Measurements from ENCODE around the gene NAA11. TPM values are rescaled to one million over a fixed set of nuclear protein-coding genes. Genes with fewer than 3 reads are reported as not detected.

The NAA11 gene
- total and polyA plus RNA-seq, 7 donors: not detected

- Histone ChIP-seq H3K4me3 (no peak overlapping the region), H3K27ac (no peak overlapping the region), H3K36me3 (no peaks in the 10 kb centered on the region), H3K4me1 (peaks cover 0 to 9% (median 4%) of the 10 kb centered on the region in 4 donors), H3K9me3 (peaks cover 0 to 11% (median 0%) of the 10 kb centered on the region in 4 donors), H3K27me3 (no peaks in the 10 kb centered on the region)
- intact Hi-C loops (cut with DNase I): no loop called here
- TF ChIP-seq POLR2AphosphoS5 (IDR thresholded peaks at IDR 0.05) (no peak), POLR2A (IDR thresholded peaks at IDR 0.05) (no peak), EP300 (IDR thresholded peaks at IDR 0.05) (no peak), CTCF (IDR thresholded peaks at IDR 0.05) (no peak)
- DNase-seq: no peak
- WGBS, 2 donors: 79 to 92% methylated on average over 3 of the region's 3 CpGs
Observed at GRCh38 chr4:79341893-79342653, 16.2 kb upstream of the NAA11 start.

GRCh38 chr4:79340568-79340967, 14.7 kb upstream of the NAA11 start:
- 94 to 96% methylated on average over 2 of the region's 2 CpGs for WGBS, 2 donors
- DNase-seq: no peak
- Histone ChIP-seq H3K4me3 (no peak overlapping the region), H3K9me3 (peaks cover 0 to 11% (median 0%) of the 10 kb centered on the region in 4 donors), H3K4me1 (no peaks in the 10 kb centered on the region), H3K36me3 (no peaks in the 10 kb centered on the region), H3K27me3 (no peaks in the 10 kb centered on the region), H3K27ac (no peak overlapping the region)
- TF ChIP-seq POLR2AphosphoS5 (IDR thresholded peaks at IDR 0.05): no peak
- no peak for TF ChIP-seq CTCF (IDR thresholded peaks at IDR 0.05)
- no peak for TF ChIP-seq POLR2A (IDR thresholded peaks at IDR 0.05)
- TF ChIP-seq EP300 (IDR thresholded peaks at IDR 0.05): no peak
- intact Hi-C loops (cut with DNase I): no loop called here

GRCh38 chr4:79338148-79338547, 12.3 kb upstream of the NAA11 start:
- H3K4me1 ChIP-seq: no peaks in the 10 kb centered on the region
- H3K27ac ChIP-seq: no peak overlapping the region
- peaks cover 0 to 11% (median 0%) of the 10 kb centered on the region in 4 donors for H3K9me3 ChIP-seq
- H3K27me3 ChIP-seq: no peaks in the 10 kb centered on the region
- TF ChIP-seq EP300 (IDR thresholded peaks at IDR 0.05) (no peak), POLR2AphosphoS5 (IDR thresholded peaks at IDR 0.05) (no peak), POLR2A (IDR thresholded peaks at IDR 0.05) (no peak), CTCF (IDR thresholded peaks at IDR 0.05) (no peak)
- intact Hi-C loops (cut with DNase I): no loop called here
- no peaks in the 10 kb centered on the region for H3K36me3 ChIP-seq
- DNase-seq: no peak
- H3K4me3 ChIP-seq: no peak overlapping the region

GRCh38 chr4:79334783-79335182, 8.9 kb upstream of the NAA11 start:
- no peaks in the 10 kb centered on the region for H3K9me3 ChIP-seq
- H3K4me1 ChIP-seq: no peaks in the 10 kb centered on the region
- H3K4me3 ChIP-seq: no peak overlapping the region
- intact Hi-C loops (cut with DNase I): no loop called here
- TF ChIP-seq POLR2A (IDR thresholded peaks at IDR 0.05) (no peak), POLR2AphosphoS5 (IDR thresholded peaks at IDR 0.05) (no peak), EP300 (IDR thresholded peaks at IDR 0.05) (no peak), CTCF (IDR thresholded peaks at IDR 0.05) (no peak)
- H3K36me3 ChIP-seq: no peaks in the 10 kb centered on the region
- no peak overlapping the region for H3K27ac ChIP-seq
- H3K27me3 ChIP-seq: no peaks in the 10 kb centered on the region
- no peak for DNase-seq
- 51 to 74% methylated on average over 1 of the region's 1 CpG for WGBS, 2 donors

- Histone ChIP-seq H3K4me3 (no peak overlapping the region), H3K27me3 (no peaks in the 10 kb centered on the region), H3K36me3 (no peaks in the 10 kb centered on the region), H3K27ac (no peak overlapping the region), H3K9me3 (no peaks in the 10 kb centered on the region), H3K4me1 (no peaks in the 10 kb centered on the region)
- TF ChIP-seq POLR2A (IDR thresholded peaks at IDR 0.05): no peak
- TF ChIP-seq EP300 (IDR thresholded peaks at IDR 0.05): no peak
- TF ChIP-seq CTCF (IDR thresholded peaks at IDR 0.05): no peak
- TF ChIP-seq POLR2AphosphoS5 (IDR thresholded peaks at IDR 0.05): no peak
- 71 to 72% methylated on average over 4 of the region's 4 CpGs for WGBS, 2 donors
- no peak for DNase-seq
- intact Hi-C loops (cut with DNase I): no loop called here
Observed at GRCh38 chr4:79334341-79334740, 8.5 kb upstream of the NAA11 start.

Measured in sigmoid colon (tissue), 7 donors.